Measurements from ENCODE around the gene LRRC1. TPM values are rescaled to one million over a fixed set of nuclear protein-coding genes. Genes with fewer than 3 reads are reported as not detected.

LRRC1 gene
- total and polyA plus RNA-seq, 2 of the 8 experiments (the other 6 are each of a cell fraction or from before 2014, with no cell fraction given), result 6.7 to 15.9 TPM

- no peak for FAIRE-seq
- Histone ChIP-seq H2BK20ac (ENCODE audit: low read length) (no peak overlapping the region; the same call in 1 of the 2 replicates), H3K9ac (replicated peaks in 1 of 4; ENCODE audit: extremely low read depth in 1 of 4, low read depth in 3 of 4, low read length in 3 of 4) (no peak overlapping the region), H3K27ac (ENCODE audit: low read depth, low read length) (no peak overlapping the region), H4K20me1 (replicated peaks in 1 of 2; ENCODE audit: control insufficient read depth in 1 of 2, insufficient read depth in 2 of 2, low read length in 2 of 2) (no peaks in the 10 kb centered on the region), H3K79me1 (ENCODE audit: low read depth, low read length) (no peaks in the 10 kb centered on the region; the same call in none of the 2 replicates), H2BK15ac (ENCODE audit: low read length) (no peak overlapping the region), H3K56ac (replicated peaks; ENCODE audit: insufficient read length, low read depth, low read length) (no peak overlapping the region), H2AK5ac (ENCODE audit: low read depth, low read length) (no peak overlapping the region), H3K23me2 (ENCODE audit: low read depth, low read length) (no peaks in the 10 kb centered on the region), H3K36me3 (ENCODE audit: control insufficient read depth in 2 of 4, insufficient read depth in 4 of 4, low read length in 3 of 4) (no peaks in the 10 kb centered on the region), H3K79me2 (ENCODE audit: control insufficient read depth in 1 of 2, insufficient read depth in 2 of 2, low read length in 2 of 2) (peaks cover 0 to 53% of the 10 kb centered on the region in 2 experiments; a peak in 2 of 4 replicates), H2AFZ (ENCODE audit: low read length) (no peak overlapping the region), H3K14ac (ENCODE audit: insufficient read length) (no peak overlapping the region), H3K4me3 (ENCODE audit: extremely low read depth in 1 of 4, insufficient read depth in 2 of 4, low read depth in 3 of 4, low read length in 4 of 4) (no peak overlapping the region), H3K9me3 (ENCODE audit: insufficient read depth in 2 of 2, low read depth in 1 of 2, low read length in 1 of 2) (no peaks in the 10 kb centered on the region), H3K4me2 (ENCODE audit: insufficient read depth in 1 of 2, low read depth in 2 of 2, low read length in 2 of 2) (no peak overlapping the region), H4K5ac (ENCODE audit: insufficient read length, low read depth, low read length) (no peak overlapping the region), H4K8ac (ENCODE audit: extremely low read depth, insufficient read depth, low read length) (no peak overlapping the region), H2BK120ac (replicated peaks; ENCODE audit: low read depth, low read length) (no peak overlapping the region), H3K18ac (ENCODE audit: extremely low read depth, low read length) (no peak overlapping the region), H3K4me1 (replicated peaks in 1 of 4; ENCODE audit: control insufficient read depth in 3 of 4, insufficient read depth in 4 of 4, low read length in 3 of 4) (peaks cover 3 to 17% (median 8%) of the 10 kb centered on the region in 4 experiments; a peak in 5 of 7 replicates), H3K27me3 (replicated peaks in 1 of 4; ENCODE audit: control insufficient read depth in 3 of 4, extremely low read depth in 1 of 4, insufficient read depth in 3 of 4, low read length in 3 of 4) (no peaks in the 10 kb centered on the region), H3K4ac (replicated peaks; ENCODE audit: insufficient read length, low read depth, low read length) (no peak overlapping the region), H4K91ac (replicated peaks; ENCODE audit: insufficient read length, low read length) (no peak overlapping the region), H2BK12ac (ENCODE audit: low read depth, low read length) (no peak overlapping the region), H3K23ac (ENCODE audit: insufficient read length) (no peak overlapping the region), H2BK5ac (ENCODE audit: low read depth, low read length) (no peak overlapping the region)
- CTCF ChIA-PET (ENCODE audit: partially characterized antibody), result interaction anchor here (1.2 kb wide), 1 partner anchor 160 kb away, joined by 3 read pairs; no protein-coding TSS in a partner anchor
- POLR2A ChIA-PET (ENCODE audit: partially characterized antibody), result no interaction called here
- DNase-seq (ENCODE audit: low read depth in 1 of 2, low spot score in 2 of 2), result no peak
- 82% methylated on average over 7 of the region's 7 CpGs; no CpG with 5 or more reads in 1 of the 2 experiments for WGBS, 2 experiments (ENCODE audit: extremely low coverage in 1 of 2, insufficient coverage in 1 of 2, insufficient read length in 1 of 2, insufficient replicate concordance in 2 of 2, low coverage in 1 of 2, low lambda C conversion rate in 2 of 2, missing lambda C conversion rate in 1 of 2)
- TF ChIP-seq KDM5A (IDR thresholded peaks at IDR 0.05; ENCODE audit: low read length) (no peak), TBP (IDR thresholded peaks at IDR 0.05; ENCODE audit: low read depth, low read length) (no peak), RXRA (IDR thresholded peaks at IDR 0.05; ENCODE audit: insufficient read depth, low read depth, low read length) (no peak), RNF2 (IDR thresholded peaks at IDR 0.05; ENCODE audit: borderline replicate concordance, low read depth, low read length, missing control alignments, poor library complexity, severe bottlenecking) (no peak), TEAD4 (IDR thresholded peaks at IDR 0.05; ENCODE audit: low read depth, low read length) (no peak)
These were observed 30.9 kb downstream of the LRRC1 start for GRCh38 chr6:53825532-53826321.
